Measurements from ENCODE around the gene SHISA2.

- TF ChIP-seq CTCF (conservative IDR thresholded peaks at IDR 0.05): no peak
- TF ChIP-seq EZH2 (IDR thresholded peaks at IDR 0.05; ENCODE audit: low read depth): no peak
Measured at GRCh38 chr13:26060357-26060756, 8.5 kb upstream of the SHISA2 start.

All from PC-9 (cell line).